Parathyroid adenoma (tissue), 2 donors: Measurements from ENCODE around the gene CAMKK2.

ENCODE experiments used
- H2AFZ ChIP-seq: fragments of 300-600 bp; sonication (generic); one replicate; pipeline ENCODE4 v1.7.0; 2017; ENCODE audit warnings: antibody characterized with exemption, mild to moderate bottlenecking
- H3K27ac ChIP-seq: fragments of 300-600 bp; sonication (generic); one replicate; pipeline ENCODE4 v1.7.0; 2017
- H3K27me3 ChIP-seq: fragments of 300-600 bp; sonication (generic); one replicate; pipeline ENCODE4 v1.7.0; 2017; ENCODE audit warnings: low read length; ENCODE audit not compliant: control insufficient read depth, insufficient read depth
- H3K36me3 ChIP-seq: fragments of 300-600 bp; sonication (generic); one replicate; pipeline ENCODE4 v1.7.0; 2017; ENCODE audit warnings: low read length; ENCODE audit not compliant: control insufficient read depth, insufficient read depth
- H3K4me1 ChIP-seq: fragments of 300-600 bp; sonication (generic); one replicate; pipeline ENCODE4 v1.7.0; 2017; ENCODE audit warnings: control low read depth
- H3K4me2 ChIP-seq: fragments of 300-600 bp; sonication (generic); one replicate; pipeline ENCODE4 v1.7.0; 2017; ENCODE audit warnings: low read length
- H3K4me3 ChIP-seq: fragments of 300-600 bp; sonication (generic); one replicate; pipeline ENCODE4 v1.7.0; 2017; ENCODE audit warnings: low read depth, low read length
- H3K79me2 ChIP-seq: fragments of 300-600 bp; sonication (generic); one replicate; pipeline ENCODE4 v1.7.0; 2017; ENCODE audit warnings: control low read depth
- H3K9ac ChIP-seq: fragments of 300-600 bp; sonication (generic); one replicate; pipeline ENCODE4 v1.7.0; 2017; ENCODE audit warnings: mild to moderate bottlenecking
- H3K9me3 ChIP-seq: fragments of 300-600 bp; sonication (generic); one replicate; pipeline ENCODE4 v1.7.0; 2017; ENCODE audit warnings: low read length; ENCODE audit not compliant: control insufficient read depth
- CTCF ChIP-seq: fragments of 300-600 bp; sonication (generic); IDR thresholded peaks from one replicate; pipeline ENCODE4 v1.7.0; 2017; ENCODE audit warnings: antibody characterized with exemption, mild to moderate bottlenecking
- donor health status: primary hyperparathyroidism.

CAMKK2 gene

GRCh38 chr12:121255433-121255832, 41.1 kb downstream of the CAMKK2 start:
- Histone ChIP-seq H3K27me3 (no peaks in the 10 kb centered on the region), H2AFZ (no peak overlapping the region), H3K4me2 (no peak overlapping the region), H3K9ac (no peak overlapping the region), H3K4me1 (no peaks in the 10 kb centered on the region), H3K9me3 (no peaks in the 10 kb centered on the region), H3K4me3 (no peak overlapping the region), H3K79me2 (no peaks in the 10 kb centered on the region), H3K27ac (no peak overlapping the region), H3K36me3 (no peaks in the 10 kb centered on the region)
- no peak for TF ChIP-seq CTCF

- Histone ChIP-seq H3K27ac (no peak overlapping the region), H3K4me3 (no peak overlapping the region), H3K4me1 (no peaks in the 10 kb centered on the region), H3K36me3 (no peaks in the 10 kb centered on the region), H3K9ac (no peak overlapping the region), H3K27me3 (no peaks in the 10 kb centered on the region), H2AFZ (no peak overlapping the region), H3K9me3 (no peaks in the 10 kb centered on the region), H3K79me2 (no peaks in the 10 kb centered on the region), H3K4me2 (no peak overlapping the region)
- TF ChIP-seq CTCF: no peak
These were observed 42.7 kb downstream of the CAMKK2 start for GRCh38 chr12:121253638-121254335.

GRCh38 chr12:121252712-121253345, 43.7 kb downstream of the CAMKK2 start:
- no peaks in the 10 kb centered on the region for H3K79me2 ChIP-seq
- TF ChIP-seq CTCF: no peak
- H3K4me1 ChIP-seq: no peaks in the 10 kb centered on the region
- H3K27ac ChIP-seq: no peak overlapping the region
- H3K4me2 ChIP-seq: no peak overlapping the region
- H3K9me3 ChIP-seq: no peaks in the 10 kb centered on the region
- no peak overlapping the region for H3K9ac ChIP-seq
- H3K4me3 ChIP-seq: no peak overlapping the region
- H2AFZ ChIP-seq: no peak overlapping the region
- no peaks in the 10 kb centered on the region for H3K36me3 ChIP-seq
- no peaks in the 10 kb centered on the region for H3K27me3 ChIP-seq

- H3K27me3 ChIP-seq: no peaks in the 10 kb centered on the region
- H2AFZ ChIP-seq: no peak overlapping the region
- no peaks in the 10 kb centered on the region for H3K36me3 ChIP-seq
- H3K79me2 ChIP-seq: no peaks in the 10 kb centered on the region
- H3K9ac ChIP-seq: no peak overlapping the region
- H3K27ac ChIP-seq: no peak overlapping the region
- TF ChIP-seq CTCF: no peak
- no peak overlapping the region for H3K4me2 ChIP-seq
- no peak overlapping the region for H3K4me3 ChIP-seq
- H3K9me3 ChIP-seq: no peaks in the 10 kb centered on the region
- no peaks in the 10 kb centered on the region for H3K4me1 ChIP-seq
These were observed 44.7 kb downstream of the CAMKK2 start for GRCh38 chr12:121251838-121252237.

- Histone ChIP-seq H3K9ac (no peak overlapping the region), H3K4me1 (no peaks in the 10 kb centered on the region), H3K4me2 (no peak overlapping the region), H3K27me3 (no peaks in the 10 kb centered on the region), H3K9me3 (no peaks in the 10 kb centered on the region), H3K36me3 (no peaks in the 10 kb centered on the region), H3K79me2 (no peaks in the 10 kb centered on the region), H3K27ac (no peak overlapping the region), H2AFZ (no peak overlapping the region), H3K4me3 (no peak overlapping the region)
- TF ChIP-seq CTCF: no peak
These were observed 46.1 kb downstream of the CAMKK2 start for GRCh38 chr12:121250359-121250758.
